HEK293 (cell line): Measurements from ENCODE around the gene INSRR.

Experiments
- CTCF ChIA-PET: fragments of 350-600 bp; formaldehyde crosslinking; extraction: SDS; loops from one replicate; lab custom pipeline; 2021; ENCODE audit warnings: antibody characterized with exemption; lab: Yijun Ruan, JAX
- POLR2A ChIA-PET: fragments of 300-600 bp; formaldehyde crosslinking; extraction: SDS; loops from one replicate; lab custom pipeline; 2020; ENCODE audit warnings: antibody characterized with exemption, inconsistent platforms; lab: Yijun Ruan, JAX
- H3K27ac ChIP-seq: fragments of 200-500 bp; sonication (Bioruptor generic); 2 replicates; pipeline ENCODE4 v1.5.1; 2014; ENCODE audit warnings: low read depth, low read length, control low read depth, inconsistent platforms; ENCODE audit errors: extremely low read depth
- H3K36me3 ChIP-seq, 2 experiments: fragments of 200-500 bp in 1 of 2; sonication (Bioruptor generic) in 1 of 2; 1 replicate in 1 of 2; 2 replicates in 1 of 2; pipeline ENCODE4 v1.5.1; 2014 to 2017; ENCODE audit warnings: inconsistent platforms in 2 of 2, low read length in 2 of 2; ENCODE audit not compliant: control insufficient read depth in 2 of 2, insufficient read depth in 1 of 2
- H3K4me1 ChIP-seq: fragments of 200-500 bp; sonication (Bioruptor generic); 2 replicates; pipeline ENCODE4 v1.5.1; 2014; ENCODE audit warnings: mild to moderate bottlenecking, low read length, inconsistent platforms; ENCODE audit not compliant: control insufficient read depth, insufficient read depth
- H3K4me3 ChIP-seq: 2 replicates; pipeline ENCODE4 v1.5.1; 2011; ENCODE audit warnings: low read depth, mild to moderate bottlenecking, control low read depth, low read length, moderate library complexity
- H3K9me3 ChIP-seq: fragments of 200-500 bp; sonication (Bioruptor generic); 2 replicates; pipeline ENCODE4 v1.5.1; 2014; ENCODE audit warnings: low read depth, low read length, inconsistent platforms; ENCODE audit not compliant: control insufficient read depth, insufficient read depth
- EGR2 ChIP-seq: fragments of 450-650 bp; formaldehyde crosslinking; IDR thresholded peaks from 2 replicates; pipeline ENCODE4 v1.5.1; 2016; ENCODE audit warnings: low read depth, missing biosample characterization, missing genetic modification characterization
- SP2 ChIP-seq: fragments of 450-650 bp; formaldehyde crosslinking; IDR thresholded peaks from 2 replicates; pipeline ENCODE4 v1.5.1; 2016; ENCODE audit warnings: missing biosample characterization, missing genetic modification characterization
- ZFHX2 ChIP-seq: fragments of 450-650 bp; formaldehyde crosslinking; conservative IDR thresholded peaks from 2 replicates; pipeline ENCODE4 v1.5.1; 2016; ENCODE audit warnings: missing biosample characterization, missing genetic modification characterization
- ZNF10 ChIP-seq: fragments of 450-650 bp; formaldehyde crosslinking; IDR thresholded peaks from 2 replicates; pipeline ENCODE4 v1.5.1; 2017; ENCODE audit warnings: missing biosample characterization, missing genetic modification characterization
- ZNF174 ChIP-seq: fragments of 450-650 bp; formaldehyde crosslinking; IDR thresholded peaks from 2 replicates; pipeline ENCODE4 v1.5.0; 2017; ENCODE audit warnings: missing biosample characterization, mild to moderate bottlenecking, missing genetic modification characterization
- ZNF175 ChIP-seq: fragments of 450-650 bp; formaldehyde crosslinking; IDR thresholded peaks from 2 replicates; pipeline ENCODE4 v1.5.1; 2016; ENCODE audit warnings: missing biosample characterization, missing genetic modification characterization
- ZNF24 ChIP-seq: fragments of 450-650 bp; formaldehyde crosslinking; IDR thresholded peaks from 2 replicates; pipeline ENCODE4 v1.5.1; 2016; ENCODE audit warnings: missing biosample characterization, missing genetic modification characterization
- ZNF311 ChIP-seq: fragments of 450-650 bp; formaldehyde crosslinking; IDR thresholded peaks from 2 replicates; pipeline ENCODE4 v1.5.1; 2017; ENCODE audit warnings: missing biosample characterization, missing genetic modification characterization, borderline replicate concordance
- ZNF585B ChIP-seq: fragments of 450-650 bp; formaldehyde crosslinking; IDR thresholded peaks from 2 replicates; pipeline ENCODE4 v1.5.1; 2016; ENCODE audit warnings: missing biosample characterization, missing genetic modification characterization
- ZXDB ChIP-seq: fragments of 450-650 bp; formaldehyde crosslinking; IDR thresholded peaks from 2 replicates; pipeline ENCODE4 v1.5.1; 2016; ENCODE audit warnings: missing biosample characterization, missing genetic modification characterization
- TF ChIP-seq, protein P1 (sequence below): fragments of 450-650 bp; formaldehyde crosslinking; IDR thresholded peaks from 2 replicates; pipeline ENCODE4 v1.5.1; 2016; ENCODE audit warnings: missing biosample characterization, missing genetic modification characterization
- TF ChIP-seq, protein P2 (sequence below): fragments of 450-650 bp; formaldehyde crosslinking; IDR thresholded peaks from 2 replicates; pipeline ENCODE4 v1.5.1; 2016; ENCODE audit warnings: missing biosample characterization, missing genetic modification characterization
- TF ChIP-seq, protein P3 (sequence below): fragments of 450-650 bp; formaldehyde crosslinking; IDR thresholded peaks from 2 replicates; pipeline ENCODE4 v1.5.1; 2017; ENCODE audit warnings: missing biosample characterization, missing genetic modification characterization
- TF ChIP-seq, protein P4 (sequence below): fragments of 450-650 bp; formaldehyde crosslinking; IDR thresholded peaks from 2 replicates; pipeline ENCODE4 v1.5.1; 2016; ENCODE audit warnings: missing biosample characterization, missing genetic modification characterization
- TF ChIP-seq, protein P5 (sequence below): fragments of 450-650 bp; formaldehyde crosslinking; IDR thresholded peaks from 2 replicates; pipeline ENCODE4 v1.5.1; 2016; ENCODE audit warnings: missing biosample characterization, missing genetic modification characterization
- TF ChIP-seq, protein P6 (sequence below): fragments of 450-650 bp; formaldehyde crosslinking; IDR thresholded peaks from 2 replicates; pipeline ENCODE4 v1.5.1; 2016; ENCODE audit warnings: missing biosample characterization, missing genetic modification characterization

The INSRR gene

DNA sequence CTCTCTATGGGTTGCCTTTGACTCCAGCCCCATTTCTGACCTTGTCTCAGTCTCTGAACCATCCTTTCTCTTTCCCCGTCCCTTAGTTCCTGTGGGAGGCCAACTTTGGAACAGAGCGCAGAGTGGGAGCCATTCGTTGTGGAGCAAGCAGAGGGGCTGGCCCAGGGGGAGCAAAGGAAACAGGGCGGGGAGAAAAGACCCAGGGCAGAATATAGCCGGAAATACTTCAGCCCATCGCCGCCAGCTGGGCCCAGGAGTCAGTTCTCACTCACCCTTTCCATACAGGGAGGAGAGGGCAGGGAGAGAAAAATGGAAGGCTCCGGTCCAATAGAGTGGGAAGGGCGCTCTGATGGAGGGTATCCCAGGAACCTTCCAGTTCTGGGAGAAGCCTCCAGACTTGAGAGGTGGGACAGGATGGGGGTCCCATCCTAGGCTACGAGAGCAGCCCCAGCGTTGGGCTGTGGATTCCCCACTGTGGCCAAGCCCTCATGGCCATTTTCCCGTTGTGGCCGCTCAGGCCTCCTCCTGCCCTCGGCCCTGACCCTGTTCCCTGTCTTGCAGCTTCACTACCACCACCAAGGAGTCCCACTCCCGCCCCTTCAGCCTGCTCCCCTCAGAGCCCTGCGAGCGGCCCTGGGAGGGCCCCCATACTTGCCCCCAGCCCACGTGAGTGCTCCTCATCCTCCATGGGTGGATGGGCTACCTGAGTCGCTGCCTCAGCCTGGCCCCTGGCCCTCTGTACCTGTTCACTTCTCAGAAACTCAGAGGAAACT is 45.5 kb upstream of the INSRR start (continued):
- TF ChIP-seq, protein P1, sequence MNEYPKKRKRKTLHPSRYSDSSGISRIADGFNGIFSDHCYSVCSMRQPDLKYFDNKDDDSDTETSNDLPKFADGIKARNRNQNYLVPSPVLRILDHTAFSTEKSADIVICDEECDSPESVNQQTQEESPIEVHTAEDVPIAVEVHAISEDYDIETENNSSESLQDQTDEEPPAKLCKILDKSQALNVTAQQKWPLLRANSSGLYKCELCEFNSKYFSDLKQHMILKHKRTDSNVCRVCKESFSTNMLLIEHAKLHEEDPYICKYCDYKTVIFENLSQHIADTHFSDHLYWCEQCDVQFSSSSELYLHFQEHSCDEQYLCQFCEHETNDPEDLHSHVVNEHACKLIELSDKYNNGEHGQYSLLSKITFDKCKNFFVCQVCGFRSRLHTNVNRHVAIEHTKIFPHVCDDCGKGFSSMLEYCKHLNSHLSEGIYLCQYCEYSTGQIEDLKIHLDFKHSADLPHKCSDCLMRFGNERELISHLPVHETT (tag by site-specific recombination), result no peak
- TF ChIP-seq, protein P2, sequence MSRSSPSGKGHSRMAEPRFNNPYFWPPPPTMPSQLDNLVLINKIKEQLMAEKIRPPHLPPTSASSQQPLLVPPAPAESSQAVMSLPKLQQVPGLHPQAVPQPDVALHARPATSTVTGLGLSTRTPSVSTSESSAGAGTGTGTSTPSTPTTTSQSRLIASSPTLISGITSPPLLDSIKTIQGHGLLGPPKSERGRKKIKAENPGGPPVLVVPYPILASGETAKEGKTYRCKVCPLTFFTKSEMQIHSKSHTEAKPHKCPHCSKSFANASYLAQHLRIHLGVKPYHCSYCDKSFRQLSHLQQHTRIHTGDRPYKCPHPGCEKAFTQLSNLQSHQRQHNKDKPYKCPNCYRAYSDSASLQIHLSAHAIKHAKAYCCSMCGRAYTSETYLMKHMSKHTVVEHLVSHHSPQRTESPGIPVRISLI (tag by site-specific recombination), result no peak
- TF ChIP-seq, protein P3, sequence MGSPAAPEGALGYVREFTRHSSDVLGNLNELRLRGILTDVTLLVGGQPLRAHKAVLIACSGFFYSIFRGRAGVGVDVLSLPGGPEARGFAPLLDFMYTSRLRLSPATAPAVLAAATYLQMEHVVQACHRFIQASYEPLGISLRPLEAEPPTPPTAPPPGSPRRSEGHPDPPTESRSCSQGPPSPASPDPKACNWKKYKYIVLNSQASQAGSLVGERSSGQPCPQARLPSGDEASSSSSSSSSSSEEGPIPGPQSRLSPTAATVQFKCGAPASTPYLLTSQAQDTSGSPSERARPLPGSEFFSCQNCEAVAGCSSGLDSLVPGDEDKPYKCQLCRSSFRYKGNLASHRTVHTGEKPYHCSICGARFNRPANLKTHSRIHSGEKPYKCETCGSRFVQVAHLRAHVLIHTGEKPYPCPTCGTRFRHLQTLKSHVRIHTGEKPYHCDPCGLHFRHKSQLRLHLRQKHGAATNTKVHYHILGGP (tag by site-specific recombination), result no peak
- TF ChIP-seq ZNF585B (tag by site-specific recombination) (no peak), ZNF311 (no peak), ZXDB (tag by site-specific recombination) (no peak)

DNA sequence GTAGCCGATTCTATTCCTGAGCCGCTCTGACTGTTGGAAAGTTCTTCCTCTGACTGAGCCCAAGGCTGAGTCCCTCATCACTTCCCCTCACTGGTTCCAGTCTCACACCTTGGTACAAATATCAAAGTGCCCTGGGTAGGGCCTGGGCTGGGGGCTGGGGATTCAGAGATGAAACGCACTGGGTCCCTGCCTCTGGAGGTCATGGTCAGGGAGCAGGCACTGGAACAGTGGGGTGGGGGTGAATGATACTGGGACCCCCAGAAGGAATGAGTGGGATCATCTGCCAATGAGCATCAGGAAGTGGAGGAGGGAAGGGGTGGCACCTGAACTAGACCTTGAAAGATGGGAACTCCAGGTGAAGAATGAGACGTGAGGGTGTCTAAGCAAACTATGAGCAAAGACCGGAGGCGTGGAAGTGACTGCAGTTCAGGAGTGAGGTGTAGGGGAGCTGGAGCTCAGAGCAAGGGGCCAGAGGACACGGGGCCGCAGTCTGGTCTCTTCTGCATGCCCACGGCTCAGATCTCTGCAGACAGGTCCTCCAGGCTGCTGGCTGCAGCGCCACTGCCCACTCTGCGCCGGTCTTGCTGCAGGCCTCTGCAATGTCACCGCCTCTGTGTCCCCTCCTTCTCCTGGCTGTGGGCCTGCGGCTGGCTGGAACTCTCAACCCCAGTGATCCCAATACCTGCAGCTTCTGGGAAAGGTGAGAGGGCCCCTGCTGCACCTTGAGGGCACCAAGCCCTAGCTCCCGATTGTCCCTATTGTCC is 44.6 kb upstream of the INSRR start:
- ChIA-PET POLR2A (no interaction called here), CTCF (interaction anchor here (0.6 to 2.2 kb wide), 3 partner anchors 16 to 24 kb away, joined by 3 to 7 read pairs (median 4); no protein-coding TSS in a partner anchor)
- Histone ChIP-seq H3K4me3 (no peak overlapping the region), H3K4me1 (no peaks in the 10 kb centered on the region), H3K27ac (no peak overlapping the region), H3K9me3 (no peaks in the 10 kb centered on the region), H3K36me3 (no peaks in the 10 kb centered on the region)
- TF ChIP-seq EGR2 (tag by site-specific recombination), result peak; percentile 77
- no peak for TF ChIP-seq SP2 (tag by site-specific recombination)
- TF ChIP-seq, protein P4, sequence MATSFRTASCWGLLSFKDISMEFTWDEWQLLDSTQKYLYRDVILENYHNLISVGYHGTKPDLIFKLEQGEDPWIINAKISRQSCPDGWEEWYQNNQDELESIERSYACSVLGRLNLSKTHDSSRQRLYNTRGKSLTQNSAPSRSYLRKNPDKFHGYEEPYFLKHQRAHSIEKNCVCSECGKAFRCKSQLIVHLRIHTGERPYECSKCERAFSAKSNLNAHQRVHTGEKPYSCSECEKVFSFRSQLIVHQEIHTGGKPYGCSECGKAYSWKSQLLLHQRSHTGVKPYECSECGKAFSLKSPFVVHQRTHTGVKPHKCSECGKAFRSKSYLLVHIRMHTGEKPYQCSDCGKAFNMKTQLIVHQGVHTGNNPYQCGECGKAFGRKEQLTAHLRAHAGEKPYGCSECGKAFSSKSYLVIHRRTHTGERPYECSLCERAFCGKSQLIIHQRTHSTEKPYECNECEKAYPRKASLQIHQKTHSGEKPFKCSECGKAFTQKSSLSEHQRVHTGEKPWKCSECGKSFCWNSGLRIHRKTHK (tag by site-specific recombination), result no peak
- TF ChIP-seq ZFHX2 (tag by site-specific recombination), result peak; percentile 55
- no peak for TF ChIP-seq ZNF10

DNA sequence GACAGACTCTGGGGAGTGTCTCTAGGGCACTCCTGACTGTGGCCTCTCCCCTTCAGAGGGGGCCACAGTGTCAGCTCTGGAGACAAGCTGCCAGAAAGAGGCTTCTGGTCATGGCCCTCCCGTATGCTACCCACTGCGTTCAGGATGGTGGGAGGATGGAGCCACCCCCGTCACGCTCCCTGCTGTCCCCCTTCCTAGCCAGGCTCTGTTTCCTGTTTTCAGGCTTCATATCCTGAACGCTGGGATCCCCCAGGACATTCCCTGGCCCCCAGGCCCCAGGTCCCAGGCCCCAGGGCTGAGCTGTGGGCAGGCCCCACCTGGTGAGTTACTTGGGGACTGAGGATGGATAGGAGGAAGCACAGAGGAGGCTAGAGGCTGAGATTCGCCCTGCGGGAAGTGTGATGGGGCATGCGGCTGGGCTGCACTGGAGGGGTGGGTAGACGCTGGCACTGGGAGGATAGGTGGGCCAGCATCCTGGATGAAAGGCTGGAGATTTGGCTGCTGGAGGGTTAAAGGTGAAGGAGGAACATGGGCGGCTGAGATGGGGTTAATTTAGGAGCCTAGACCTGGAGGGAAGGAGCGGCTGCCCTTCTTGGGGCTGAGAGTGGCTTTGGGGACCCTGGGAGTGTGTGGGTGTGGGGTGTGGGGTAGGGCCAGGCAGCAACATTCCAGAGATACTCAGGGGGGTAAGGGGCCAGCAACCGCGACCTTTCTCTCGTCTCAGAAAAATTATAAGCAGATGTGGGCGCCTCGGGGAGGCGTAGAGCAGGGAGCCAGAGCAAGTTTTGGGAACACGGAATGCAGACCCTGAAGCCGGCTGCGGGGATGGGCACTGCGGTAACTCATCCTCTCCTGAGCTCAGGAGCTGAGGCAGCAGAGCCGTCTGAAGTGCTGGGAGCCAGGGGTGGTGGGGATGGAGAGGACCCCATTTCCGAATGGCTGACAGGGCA is 43.3 kb upstream of the INSRR start:
- no peaks in the 10 kb centered on the region for H3K9me3 ChIP-seq
- ChIA-PET CTCF (interaction anchor here (0.5 to 2.2 kb wide), 9 partner anchors 8 to 300 kb away, joined by 3 to 10 read pairs (median 4); no protein-coding TSS in a partner anchor), POLR2A (no interaction called here)
- no peaks in the 10 kb centered on the region for H3K4me1 ChIP-seq
- H3K27ac ChIP-seq, result no peak overlapping the region
- no peak overlapping the region for H3K4me3 ChIP-seq
- H3K36me3 ChIP-seq, result no peaks in the 10 kb centered on the region
- TF ChIP-seq ZNF174 (tag by site-specific recombination) (no peak), ZNF24 (tag by site-specific recombination) (no peak), ZFHX2 (tag by site-specific recombination) (peak; percentile 25; the same call in 1 of the 2 replicates), ZNF175 (tag by site-specific recombination) (no peak)
- TF ChIP-seq, protein P5, sequence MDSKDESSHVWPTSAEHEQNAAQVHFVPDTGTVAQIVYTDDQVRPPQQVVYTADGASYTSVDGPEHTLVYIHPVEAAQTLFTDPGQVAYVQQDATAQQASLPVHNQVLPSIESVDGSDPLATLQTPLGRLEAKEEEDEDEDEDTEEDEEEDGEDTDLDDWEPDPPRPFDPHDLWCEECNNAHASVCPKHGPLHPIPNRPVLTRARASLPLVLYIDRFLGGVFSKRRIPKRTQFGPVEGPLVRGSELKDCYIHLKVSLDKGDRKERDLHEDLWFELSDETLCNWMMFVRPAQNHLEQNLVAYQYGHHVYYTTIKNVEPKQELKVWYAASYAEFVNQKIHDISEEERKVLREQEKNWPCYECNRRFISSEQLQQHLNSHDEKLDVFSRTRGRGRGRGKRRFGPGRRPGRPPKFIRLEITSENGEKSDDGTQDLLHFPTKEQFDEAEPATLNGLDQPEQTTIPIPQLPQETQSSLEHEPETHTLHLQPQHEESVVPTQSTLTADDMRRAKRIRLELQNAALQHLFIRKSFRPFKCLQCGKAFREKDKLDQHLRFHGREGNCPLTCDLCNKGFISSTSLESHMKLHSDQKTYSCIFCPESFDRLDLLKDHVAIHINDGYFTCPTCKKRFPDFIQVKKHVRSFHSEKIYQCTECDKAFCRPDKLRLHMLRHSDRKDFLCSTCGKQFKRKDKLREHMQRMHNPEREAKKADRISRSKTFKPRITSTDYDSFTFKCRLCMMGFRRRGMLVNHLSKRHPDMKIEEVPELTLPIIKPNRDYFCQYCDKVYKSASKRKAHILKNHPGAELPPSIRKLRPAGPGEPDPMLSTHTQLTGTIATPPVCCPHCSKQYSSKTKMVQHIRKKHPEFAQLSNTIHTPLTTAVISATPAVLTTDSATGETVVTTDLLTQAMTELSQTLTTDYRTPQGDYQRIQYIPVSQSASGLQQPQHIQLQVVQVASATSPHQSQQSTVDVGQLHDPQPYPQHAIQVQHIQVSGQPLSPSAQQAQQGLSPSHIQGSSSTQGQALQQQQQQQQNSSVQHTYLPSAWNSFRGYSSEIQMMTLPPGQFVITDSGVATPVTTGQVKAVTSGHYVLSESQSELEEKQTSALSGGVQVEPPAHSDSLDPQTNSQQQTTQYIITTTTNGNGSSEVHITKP (tag by site-specific recombination), result peak; percentile 55
- TF ChIP-seq, protein P6, sequence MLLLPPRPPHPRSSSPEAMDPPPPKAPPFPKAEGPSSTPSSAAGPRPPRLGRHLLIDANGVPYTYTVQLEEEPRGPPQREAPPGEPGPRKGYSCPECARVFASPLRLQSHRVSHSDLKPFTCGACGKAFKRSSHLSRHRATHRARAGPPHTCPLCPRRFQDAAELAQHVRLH (tag by site-specific recombination), result no peak
